ENCODE measurements around the gene SPIN1.

GRCh38 chr9:88391921-88392320 lies 3.7 kb downstream of the SPIN1 start:
- TF ChIP-seq ZBTB7A (tag by site-specific recombination; IDR thresholded peaks at IDR 0.05; ENCODE audit: low read depth) (no peak), SALL2 (tag by site-specific recombination; IDR thresholded peaks at IDR 0.05; ENCODE audit: borderline replicate concordance) (no peak), ZNF24 (tag by site-specific recombination; IDR thresholded peaks at IDR 0.05) (no peak), ZNF510 (tag by site-specific recombination; IDR thresholded peaks at IDR 0.05; ENCODE audit: insufficient replicate concordance) (no peak), CTCF (tag by site-specific recombination; IDR thresholded peaks at IDR 0.05) (no peak), ZNF211 (tag by site-specific recombination; IDR thresholded peaks at IDR 0.05; ENCODE audit: low read depth) (no peak), PBX3 (CRISPR knock-in tag; IDR thresholded peaks at IDR 0.05) (no peak), ATF2 (tag by site-specific recombination; IDR thresholded peaks at IDR 0.05; ENCODE audit: low read depth) (no peak), REPIN1 (tag by site-specific recombination; IDR thresholded peaks at IDR 0.05; ENCODE audit: low read depth) (no peak), ZNF416 (tag by site-specific recombination; IDR thresholded peaks at IDR 0.05) (no peak), ZNF704 (tag by site-specific recombination; IDR thresholded peaks at IDR 0.05) (no peak), ELK4 (IDR thresholded peaks at IDR 0.05; ENCODE audit: borderline replicate concordance, low read depth, low read length) (no peak)
